Stimulated activated CD4-positive, alpha-beta T cell treated with anti-CD3 and anti-CD28 coated beads, Interleukin-12 subunit alpha, Interleukin-12 subunit beta, amount 100 ng/mL, for 24 hours (primary cell): Measurements from ENCODE around the gene SMS.
"Not testable (repeated sequence)": the region's sequence is repeated elsewhere in the genome, so short reads cannot be mapped to it uniquely, and the experiment has no call there.

Experiments used
- DNase-seq, 2 experiments: peaks; one replicate each; pipeline ENCODE4 v3.0.0-alpha.2; 2020; ENCODE audit warnings: low read depth in 2 of 2

SMS gene

DNA sequence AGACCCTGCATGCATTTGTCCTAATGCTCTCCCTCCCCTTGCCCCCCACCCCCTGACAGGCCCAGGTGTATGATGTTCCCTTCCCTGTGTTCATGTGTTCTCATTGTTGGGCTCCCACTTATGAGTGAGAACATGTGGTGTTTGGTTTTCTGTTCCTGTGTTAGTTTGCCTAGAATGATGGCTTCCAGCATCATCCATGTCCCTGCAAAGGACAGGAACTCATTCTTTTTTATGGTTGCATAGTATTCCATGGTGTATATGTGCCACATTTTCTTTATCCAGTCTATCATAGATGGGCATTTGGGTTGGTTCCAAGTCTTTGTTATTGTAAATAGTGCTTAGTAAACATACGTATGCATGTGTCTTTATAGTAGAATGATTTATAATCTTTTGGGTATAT lies 10.0 kb downstream of the SMS start:
- DNase-seq: not testable (repeated sequence)

DNA sequence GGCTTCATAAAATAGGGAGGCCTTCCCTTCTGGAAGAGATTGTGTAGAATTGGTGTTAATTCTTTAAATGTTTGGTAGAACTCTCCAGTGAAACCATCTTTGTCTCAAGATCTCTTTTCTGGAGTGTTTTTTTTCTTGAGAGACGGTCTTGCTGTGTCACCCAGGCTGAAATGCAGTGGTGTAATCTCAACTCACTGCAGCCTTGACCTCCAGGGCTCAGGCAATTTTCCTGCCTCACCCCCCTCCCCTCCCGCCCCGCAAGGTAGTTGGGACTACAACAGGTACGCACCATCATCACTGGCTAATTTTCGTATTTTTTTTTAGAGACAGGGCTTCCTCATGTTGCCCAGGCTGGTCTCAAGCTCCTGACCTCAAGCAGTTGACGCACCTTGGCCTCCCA lies 12.1 kb downstream of the SMS start:
- no peak for DNase-seq

DNA sequence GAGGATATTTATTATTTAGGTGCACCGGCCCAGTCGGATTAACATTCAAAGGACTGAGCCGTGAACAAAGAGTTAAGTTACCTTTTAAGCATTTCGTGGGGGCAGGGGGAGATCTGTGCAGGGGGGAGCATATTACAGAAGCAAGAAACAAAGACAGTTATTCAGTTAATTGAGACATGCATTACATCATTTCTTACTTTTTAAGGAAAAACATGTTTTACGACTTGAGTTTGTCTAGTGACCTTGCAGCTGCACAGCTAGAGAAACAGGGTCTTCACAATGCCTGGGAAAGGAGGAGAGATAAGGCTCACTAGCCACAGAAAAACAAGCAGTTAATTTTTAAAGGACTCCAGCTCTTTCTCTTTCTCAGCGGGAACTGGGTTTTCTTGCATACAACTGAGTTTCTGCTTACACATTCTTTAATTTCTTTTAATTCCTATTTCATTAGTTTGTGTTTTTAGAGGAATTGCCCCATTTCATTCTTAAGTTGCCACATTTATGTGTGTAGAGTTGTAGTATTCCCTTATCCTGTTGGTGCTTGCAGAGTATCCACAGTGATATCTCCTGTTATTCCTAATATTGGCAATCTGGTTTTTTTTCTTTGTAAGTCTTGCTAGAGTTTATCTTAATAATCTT lies 12.8 kb downstream of the SMS start:
- DNase-seq: not testable (repeated sequence)

DNA sequence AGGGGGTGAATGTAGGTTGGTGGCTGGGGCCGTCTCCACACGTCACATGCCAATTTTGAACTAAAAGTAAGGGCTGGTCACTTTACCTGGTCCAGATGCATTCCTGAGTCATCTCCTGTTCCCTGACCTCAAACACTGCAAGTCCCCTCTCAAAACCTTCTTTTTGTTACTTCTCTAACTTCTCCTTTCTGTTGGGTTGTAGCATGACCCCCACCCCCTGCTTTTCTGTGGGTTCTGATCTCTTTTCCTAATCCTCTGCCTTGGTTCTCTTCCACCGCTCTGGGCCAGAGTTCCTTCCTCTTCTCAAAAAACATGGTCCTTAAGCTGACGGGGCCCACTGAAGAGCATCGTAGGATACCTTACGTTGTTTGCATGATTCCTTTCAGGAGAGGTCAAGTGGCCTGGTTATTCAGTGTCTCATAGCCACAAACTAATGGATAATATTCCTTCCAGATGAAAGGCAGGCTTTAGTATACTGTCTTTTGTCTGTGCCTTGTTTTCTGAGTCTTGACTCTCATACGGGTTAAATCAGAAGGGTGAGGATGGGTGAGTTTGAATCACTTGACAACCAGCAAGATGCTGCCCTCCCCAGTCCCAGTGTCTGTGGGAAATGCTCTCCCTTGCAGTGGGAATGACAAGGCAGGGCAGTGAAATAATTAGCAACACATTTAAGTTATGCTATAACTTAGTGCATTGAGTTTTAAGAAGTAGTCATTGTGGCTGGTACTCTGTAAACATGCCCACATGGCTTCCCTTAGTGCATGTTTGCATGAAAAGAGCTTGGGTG lies 15.1 kb downstream of the SMS start:
- no peak for DNase-seq

DNA sequence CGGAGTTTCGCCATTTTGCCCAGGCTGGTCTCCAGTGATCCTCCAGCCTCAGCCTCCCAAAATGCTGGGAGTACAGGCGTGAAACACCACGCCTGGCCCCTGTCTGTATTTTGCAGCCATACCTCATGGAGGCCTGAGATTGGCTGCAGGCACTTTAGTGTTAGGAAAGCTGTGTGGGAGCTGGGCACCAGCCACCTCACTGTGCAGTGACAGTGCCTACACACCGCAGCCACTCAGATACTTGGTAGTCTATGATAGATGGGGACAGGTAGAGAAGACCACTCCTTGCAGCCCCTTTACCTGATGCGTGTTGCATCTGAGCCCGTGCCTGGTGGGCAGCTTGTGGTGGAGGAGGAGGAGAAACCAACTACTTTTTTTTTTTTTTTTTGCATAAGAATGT lies 16.3 kb downstream of the SMS start:
- no peak for DNase-seq

DNA sequence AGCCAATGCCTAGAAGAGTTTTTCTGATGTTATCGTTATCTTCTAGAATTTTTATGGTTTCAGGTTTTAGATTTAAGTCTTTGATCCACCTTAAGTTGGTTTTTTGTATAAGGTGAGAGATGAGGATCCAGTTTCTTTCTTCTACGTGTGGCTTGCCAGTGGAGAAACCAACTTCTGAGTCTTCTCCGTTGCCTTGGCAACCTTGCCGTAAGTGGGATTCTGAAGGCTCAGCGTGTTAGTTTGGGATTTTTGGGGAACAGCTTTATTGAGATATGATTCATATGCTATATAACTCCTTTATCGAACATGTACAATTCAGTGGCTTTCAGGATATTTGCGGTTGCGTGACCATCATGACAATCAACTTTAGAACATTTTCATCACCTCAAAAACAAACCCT lies 17.7 kb downstream of the SMS start:
- no peak for DNase-seq

DNA sequence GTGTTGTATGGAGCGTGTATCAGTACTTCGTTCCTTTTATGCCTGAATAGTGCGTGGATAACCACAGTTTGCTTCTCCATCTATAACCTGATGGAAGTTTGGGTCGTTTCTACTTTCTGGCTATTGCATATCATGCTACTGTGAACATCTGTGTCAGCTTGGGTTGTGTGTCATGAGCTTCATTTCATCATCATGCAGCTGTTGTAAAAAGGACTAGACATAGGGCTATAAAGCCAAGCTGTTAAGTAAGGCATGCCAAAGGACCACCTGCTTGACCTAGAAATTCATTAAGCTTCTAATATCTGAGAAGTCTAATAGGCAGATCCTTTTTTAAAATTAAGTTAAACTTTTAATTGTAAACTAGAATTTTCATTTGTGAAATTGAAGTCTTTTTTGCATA lies 18.4 kb downstream of the SMS start:
- DNase-seq: no peak

DNA sequence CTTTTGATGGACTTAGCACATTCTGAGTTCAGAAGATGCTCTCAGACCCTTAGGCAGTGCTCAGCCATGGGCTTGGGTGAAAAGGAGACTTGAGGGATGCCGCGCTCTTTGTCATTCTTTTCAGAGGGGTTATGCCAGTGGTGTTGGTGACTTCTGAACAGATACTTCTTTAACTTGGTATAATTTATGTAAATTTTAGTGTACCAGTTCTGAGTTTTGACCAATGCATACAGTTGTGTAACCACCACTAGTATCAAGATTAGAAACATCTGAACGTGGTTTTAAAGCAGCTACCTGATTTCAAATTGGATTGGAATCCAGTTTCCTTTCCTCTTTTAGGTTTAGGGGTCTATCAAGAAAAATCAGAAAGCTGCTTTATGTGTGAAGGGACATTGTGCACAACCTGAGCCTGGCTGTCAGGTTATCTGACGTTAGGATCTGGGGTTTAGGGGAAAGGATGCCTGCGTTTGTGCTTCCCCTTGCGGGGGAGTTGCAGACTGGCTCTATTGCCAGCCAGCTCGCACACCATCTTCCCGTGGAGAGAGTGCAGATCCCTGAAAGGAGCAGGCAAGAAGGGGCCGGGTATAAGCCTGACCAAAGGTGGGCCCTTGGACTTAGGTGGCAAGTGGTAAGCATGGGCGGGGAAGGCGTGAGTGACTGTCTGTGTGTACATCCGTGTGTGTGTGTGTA lies 19.0 kb downstream of the SMS start:
- DNase-seq: no peak

DNA sequence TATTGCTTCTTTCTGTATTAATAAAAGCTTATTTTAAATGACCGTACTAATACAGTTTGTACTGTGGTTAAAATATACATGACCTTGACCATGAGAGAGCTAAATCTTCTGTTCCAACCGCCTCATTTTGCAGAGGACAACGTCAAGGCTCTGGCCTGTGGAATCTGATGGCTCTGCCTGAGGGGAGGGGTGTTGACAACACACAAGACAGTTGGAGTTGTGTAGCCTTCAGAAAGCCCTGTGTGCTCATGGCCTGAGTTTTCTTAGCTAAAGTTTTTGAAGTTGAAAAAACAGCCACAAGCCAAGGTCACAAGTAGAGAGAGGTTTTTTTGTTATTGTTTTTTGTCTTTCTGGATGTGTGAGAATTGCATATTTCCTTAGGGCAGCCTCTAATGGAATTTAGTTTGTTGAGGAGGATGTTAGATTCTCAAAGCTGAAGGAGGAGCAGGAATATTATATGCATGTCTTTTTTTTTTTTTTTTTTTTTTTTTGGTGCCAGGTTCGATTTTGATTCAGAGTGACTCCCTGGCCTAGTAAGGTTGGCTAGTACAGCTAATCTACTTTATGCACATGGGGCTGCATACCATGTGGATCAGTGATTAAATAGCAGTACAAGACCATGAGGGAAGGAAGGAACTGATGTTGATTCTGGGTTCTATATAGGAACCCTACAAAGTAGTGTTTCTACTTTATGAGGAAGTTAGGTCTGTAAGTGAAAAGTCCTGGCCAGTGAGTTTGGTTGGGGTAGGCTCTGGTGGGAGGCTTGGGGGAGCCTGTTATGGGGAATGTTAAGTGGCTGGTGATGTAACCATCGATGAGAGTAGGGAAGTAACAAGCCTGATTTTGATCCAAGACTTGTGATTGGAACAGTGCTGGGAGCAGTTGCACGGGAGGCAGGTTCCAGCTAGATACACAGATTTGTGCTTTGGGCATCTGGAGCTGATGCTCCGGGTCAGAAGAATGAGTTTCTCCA lies 20.3 kb downstream of the SMS start:
- DNase-seq: no peak

DNA sequence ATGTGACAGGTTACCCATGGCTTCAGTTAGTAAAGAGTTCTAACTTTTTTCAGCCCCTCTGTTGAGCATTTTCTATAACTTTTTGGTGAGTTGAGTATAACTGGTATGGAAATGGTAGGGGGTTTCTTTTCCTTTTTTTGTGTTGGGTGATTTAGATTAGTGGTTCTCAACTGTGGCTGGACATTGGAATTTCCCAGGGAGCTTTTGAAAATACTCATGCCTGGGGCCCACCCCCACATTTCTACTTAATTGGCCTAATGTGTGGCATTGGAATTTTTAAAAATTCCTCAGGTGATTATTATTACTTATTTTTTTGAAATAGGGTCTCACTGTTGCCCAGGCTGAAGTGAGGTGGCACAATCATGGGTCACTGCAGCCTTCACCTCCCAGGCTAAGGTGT lies 21.9 kb downstream of the SMS start:
- no peak for DNase-seq

DNA sequence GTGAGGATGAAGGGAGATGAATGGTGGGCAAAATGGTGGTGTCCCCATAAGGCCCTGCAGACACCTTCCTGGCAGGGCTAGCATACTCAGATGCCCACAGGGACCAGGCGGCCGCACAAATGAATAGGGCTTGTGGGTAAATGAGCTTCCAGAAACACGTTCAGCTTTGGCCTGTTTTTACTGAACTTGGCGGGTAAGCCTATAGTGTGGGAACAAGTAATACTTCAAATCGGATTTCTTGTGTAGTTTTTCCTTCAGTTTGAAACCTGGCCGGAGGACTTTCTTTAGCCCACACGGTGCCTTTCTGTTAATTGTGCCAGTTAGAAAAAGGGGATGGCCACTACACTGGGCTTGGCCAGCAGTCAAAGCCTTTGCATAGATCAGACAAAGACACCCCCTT lies 22.8 kb downstream of the SMS start:
- DNase-seq: no peak

DNA sequence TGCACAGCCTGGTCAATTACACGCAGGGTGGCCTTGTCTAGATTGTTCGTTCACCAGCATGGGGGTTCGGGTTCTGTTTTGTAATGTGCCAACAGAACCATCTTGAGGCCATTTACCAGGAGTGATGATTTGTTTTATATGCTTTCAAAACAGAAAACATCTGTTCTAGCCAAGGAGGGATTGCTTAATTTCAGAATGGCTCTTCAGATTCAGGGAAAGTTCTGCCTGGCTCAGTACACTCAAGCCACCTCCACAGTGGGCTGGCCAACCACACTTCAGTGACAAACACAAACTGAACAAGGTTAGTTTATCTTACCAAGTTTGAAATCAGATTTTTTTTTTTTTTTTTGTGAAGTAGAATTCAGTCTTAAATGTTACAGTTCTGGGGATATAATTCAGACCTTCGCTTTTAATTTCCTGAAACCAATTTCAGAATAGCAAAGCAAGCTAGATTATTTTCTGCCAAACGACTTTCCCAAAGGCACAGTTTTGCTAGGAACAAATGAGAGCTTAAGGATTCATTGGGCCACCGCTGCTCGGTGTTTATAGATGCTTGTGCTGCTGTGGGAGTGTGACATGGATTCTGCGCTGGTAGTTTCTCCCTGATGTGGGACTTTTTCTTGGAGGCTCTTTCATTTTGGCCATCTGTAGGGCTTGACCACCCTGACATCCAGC lies 23.4 kb downstream of the SMS start:
- DNase-seq: no peak

DNA sequence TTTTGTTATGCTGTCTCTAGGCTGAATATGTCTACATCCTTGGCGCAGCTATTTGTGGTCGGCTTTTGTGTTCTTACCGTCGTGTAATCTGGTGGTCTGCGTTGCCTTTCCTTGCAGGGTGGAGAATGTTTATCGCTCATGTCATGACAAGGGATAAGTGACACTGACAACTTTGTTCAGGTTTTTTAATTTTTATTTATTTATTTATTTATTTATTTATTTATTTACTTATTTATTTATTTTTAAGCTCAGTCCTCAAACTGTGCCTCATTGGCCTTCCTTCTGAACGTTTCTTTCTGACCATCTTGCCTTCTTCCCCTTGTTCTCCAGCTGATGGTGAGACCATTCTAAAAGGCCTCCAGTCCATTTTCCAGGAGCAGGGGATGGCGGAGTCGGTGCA lies 26.4 kb downstream of the SMS start:
- no peak for DNase-seq

DNA sequence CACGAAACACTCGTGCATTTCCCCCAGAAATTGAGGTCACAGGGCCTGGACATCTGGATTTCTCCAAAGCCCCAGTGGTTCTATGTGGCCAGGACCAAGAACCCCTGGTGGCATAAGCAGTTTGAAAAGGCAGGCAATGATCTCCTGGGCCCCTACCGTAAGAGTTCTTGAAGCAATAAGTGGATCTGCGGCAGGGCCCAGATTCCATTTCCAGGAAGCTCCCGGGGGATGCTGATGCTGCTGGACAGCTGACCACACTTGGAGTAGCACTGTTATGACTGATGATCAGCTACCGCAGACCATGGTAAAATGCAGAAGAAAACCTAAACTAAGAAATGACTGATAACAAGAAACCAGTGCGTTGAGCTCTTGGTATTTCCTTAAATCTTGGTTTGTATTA lies 27.8 kb downstream of the SMS start:
- no peak for DNase-seq

DNA sequence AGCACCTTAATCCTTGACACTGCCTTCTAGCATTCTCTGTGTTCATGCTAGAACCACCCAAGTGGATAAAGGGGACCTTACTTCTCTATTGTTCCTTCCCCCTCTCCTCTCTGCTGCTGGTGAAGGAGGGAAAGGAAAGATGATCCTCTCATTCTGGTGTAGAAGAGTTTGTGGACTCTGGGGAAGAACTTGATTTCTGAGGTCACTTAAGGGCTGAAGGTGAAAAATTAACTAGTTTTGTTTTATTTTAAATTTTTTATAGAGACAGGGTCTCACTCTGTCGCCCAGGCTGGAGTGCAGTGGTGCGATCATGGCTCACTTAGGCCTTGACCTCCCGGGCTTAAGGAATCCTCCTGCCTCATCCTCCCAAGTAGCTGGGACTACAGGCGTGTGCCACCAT lies 29.8 kb downstream of the SMS start:
- no peak for DNase-seq

DNA sequence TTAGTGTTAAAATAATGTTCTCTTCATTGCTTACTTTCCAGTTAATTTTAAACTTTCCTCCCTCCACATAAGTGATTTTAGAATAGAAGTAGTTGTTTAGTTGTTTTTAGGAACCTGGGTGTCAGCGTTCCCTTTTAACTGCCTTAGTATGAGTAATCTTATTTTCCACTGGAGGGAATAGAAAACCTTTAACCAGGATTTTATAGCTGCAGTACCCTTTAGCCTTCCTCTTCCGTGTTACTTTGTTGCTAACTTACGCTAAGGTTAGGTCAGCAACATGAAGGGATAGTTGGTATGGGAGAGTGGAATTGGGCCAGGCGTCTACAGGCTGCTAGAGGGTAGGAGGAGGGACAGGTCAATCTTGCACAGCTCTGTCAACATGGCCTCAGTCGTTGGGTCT lies 31.5 kb downstream of the SMS start:
- no peak for DNase-seq

DNA sequence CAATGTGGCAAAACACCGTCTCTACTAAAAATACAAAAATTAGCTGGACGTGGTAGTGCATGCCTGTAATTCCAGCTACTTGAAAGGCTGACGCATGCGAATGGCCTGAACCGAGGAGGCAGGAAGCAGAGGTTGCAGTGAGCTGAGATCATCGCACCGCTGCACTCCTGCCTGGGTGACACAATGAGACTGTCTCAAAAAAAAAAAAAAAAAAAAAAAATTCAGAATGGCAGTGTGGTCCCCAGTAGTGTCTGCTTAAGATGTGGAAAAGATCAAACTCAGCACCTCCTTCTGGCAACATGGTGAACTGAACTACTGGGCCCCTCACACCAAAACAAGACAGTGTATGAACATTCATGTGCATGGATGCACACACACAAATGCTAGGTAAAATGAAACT lies 32.2 kb downstream of the SMS start:
- DNase-seq: no peak

DNA sequence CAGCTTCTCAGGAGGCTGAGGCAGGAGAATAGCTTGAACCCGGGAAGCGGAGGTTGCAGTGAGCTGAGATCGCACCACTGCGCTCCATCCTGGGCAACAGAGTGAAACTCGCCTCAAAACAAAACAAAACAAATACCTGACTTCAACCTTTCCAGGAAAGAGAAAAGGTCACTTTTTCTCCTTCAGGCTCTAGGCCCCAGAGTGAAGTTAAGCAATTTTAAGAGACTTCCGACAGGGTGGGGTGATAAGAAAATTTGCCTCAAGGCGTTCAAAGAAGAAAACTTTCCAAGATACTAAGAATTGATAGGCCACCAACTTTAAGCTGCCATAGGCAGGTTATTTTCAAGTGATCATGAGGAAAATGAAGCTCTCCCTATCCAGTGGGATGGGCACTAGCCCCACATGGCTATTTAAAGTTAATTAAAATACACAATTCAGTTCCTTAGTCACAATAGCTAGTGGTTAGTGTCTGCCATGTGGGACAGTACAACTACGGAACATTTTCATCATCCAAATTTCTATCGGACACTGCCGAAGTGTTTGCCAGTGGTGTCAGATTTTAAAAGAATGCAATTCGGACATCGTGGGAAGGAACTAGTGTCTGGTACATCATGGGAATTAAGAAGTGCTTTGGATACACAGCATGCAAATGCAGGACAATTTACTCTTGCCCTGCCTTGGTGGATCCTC lies 33.0 kb downstream of the SMS start:
- no peak for DNase-seq

DNA sequence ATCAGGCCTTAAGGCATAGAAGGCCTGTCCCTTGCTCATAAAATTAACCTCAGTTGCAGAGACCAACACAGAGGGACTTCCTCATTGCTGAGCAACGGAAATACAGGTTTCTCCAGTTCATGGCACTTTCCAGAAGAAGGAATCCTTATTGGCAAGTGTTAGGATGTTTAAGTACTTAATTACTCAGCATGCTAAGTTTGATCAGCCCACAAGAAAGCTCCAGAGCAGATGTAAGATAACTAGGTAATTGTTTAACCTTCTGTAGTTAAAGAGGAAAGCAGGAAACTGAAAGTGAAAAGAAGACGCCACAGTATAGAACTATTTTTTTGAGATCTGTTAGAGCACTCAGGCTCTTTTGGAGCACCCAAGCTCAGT lies 33.5 kb downstream of the SMS start:
- DNase-seq: no peak

DNA sequence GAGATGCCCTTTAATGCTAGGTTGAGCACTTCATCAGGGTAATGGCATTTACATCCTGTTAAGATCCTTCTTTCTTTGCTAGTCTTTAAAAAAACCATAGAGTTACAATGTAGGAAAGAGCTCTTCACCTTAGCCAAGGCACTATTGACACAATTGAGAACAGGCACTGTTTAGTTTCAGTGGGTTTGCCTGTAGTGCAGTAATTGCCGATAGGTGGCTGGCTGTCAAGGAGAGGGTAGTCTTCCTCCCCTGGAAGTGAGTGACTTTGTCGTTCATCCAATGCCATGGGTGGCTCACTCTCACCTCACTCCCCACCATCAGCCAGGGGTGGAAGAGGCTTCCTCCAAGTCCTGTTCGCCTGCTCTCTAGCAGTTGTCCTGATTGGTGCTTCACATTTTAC lies 34.7 kb downstream of the SMS start:
- no peak for DNase-seq

DNA sequence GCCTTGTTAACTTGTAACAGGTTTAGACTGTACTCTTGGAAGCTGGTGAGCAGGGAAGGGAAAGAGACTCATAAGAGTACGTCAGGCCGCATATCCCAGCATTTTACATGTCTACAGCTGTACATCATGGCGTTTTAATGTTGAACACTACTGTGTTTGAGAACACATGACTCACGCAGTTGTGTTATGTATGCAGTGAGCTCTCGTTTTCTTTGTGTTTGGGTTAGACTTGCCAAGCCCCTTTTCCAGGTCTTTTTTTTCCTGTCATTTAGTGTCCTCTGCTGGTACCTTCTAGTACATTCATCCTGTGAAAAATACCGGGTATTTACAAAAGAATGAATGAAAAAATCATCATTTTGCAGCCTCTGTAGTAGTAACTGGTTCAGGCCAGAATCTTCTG lies 35.3 kb downstream of the SMS start:
- no peak for DNase-seq
